Smooth muscle cell (in vitro differentiated cells): ENCODE data around the gene SIK3. TPM values are rescaled to one million over a fixed set of nuclear protein-coding genes. Genes with fewer than 3 reads are reported as not detected.

ENCODE experiments used
- DNase-seq: peaks from one replicate; lab custom pipeline; 2025; ENCODE audit not compliant: unreplicated experiment; lab: John Stamatoyannopoulos, UW
- H2AFZ ChIP-seq: fragments of 200-600 bp; sonication (generic); 2 replicates; pipeline ENCODE4 v1.6.0; 2016; ENCODE audit warnings: antibody characterized with exemption, low read depth, mild to moderate bottlenecking
- H3F3A ChIP-seq: fragments of 200-600 bp; sonication (generic); 2 replicates; pipeline ENCODE4 v1.6.0; 2017; ENCODE audit warnings: antibody characterized with exemption, low read depth
- H3K27ac ChIP-seq: fragments of 200-600 bp; sonication (generic); 2 replicates; pipeline ENCODE4 v1.5.1; 2016; ENCODE audit warnings: low read depth, mild to moderate bottlenecking
- H3K27me3 ChIP-seq: fragments of 200-600 bp; sonication (generic); 2 replicates; pipeline ENCODE4 v1.6.1; 2016; ENCODE audit warnings: low read depth, mild to moderate bottlenecking
- H3K36me3 ChIP-seq: fragments of 200-600 bp; sonication (generic); 2 replicates; pipeline ENCODE4 v1.5.1; 2016; ENCODE audit warnings: low read depth
- H3K4me1 ChIP-seq: fragments of 200-600 bp; sonication (generic); 2 replicates; pipeline ENCODE4 v1.5.1; 2016; ENCODE audit warnings: low read depth
- H3K4me2 ChIP-seq: fragments of 200-600 bp; sonication (generic); 2 replicates; pipeline ENCODE4 v1.6.0; 2016; ENCODE audit warnings: mild to moderate bottlenecking
- H3K4me3 ChIP-seq: fragments of 200-600 bp; sonication (generic); 2 replicates; pipeline ENCODE4 v1.5.1; 2016; ENCODE audit warnings: mild to moderate bottlenecking
- H3K79me2 ChIP-seq: fragments of 200-600 bp; sonication (generic); 2 replicates; pipeline ENCODE4 v1.6.0; 2016; ENCODE audit warnings: low read depth, mild to moderate bottlenecking
- H3K9ac ChIP-seq: fragments of 200-600 bp; sonication (generic); 2 replicates; pipeline ENCODE4 v1.6.0; 2016; ENCODE audit warnings: low read depth
- H3K9me3 ChIP-seq: fragments of 200-600 bp; sonication (generic); replicated peaks from 2 replicates; pipeline ENCODE4 v1.5.1; 2016; ENCODE audit warnings: low read depth
- H4K20me1 ChIP-seq: fragments of 200-600 bp; sonication (generic); 2 replicates; pipeline ENCODE4 v1.6.0; 2016; ENCODE audit warnings: low read depth
- WGBS: methylation state at CpG from one replicate; pipeline ENCODE4 v1.1.7; 2016; ENCODE audit warnings: low lambda C conversion rate; 5-methylcytosine and 5-hydroxymethylcytosine counted together
- polyA plus RNA-seq: library from polyadenylated mRNA; unstranded; fragments of >200 nt; fragmentation: Nextera tagmentation; extraction: Ambion mirVana; gene quantifications from 2 replicates; pipeline ENCODE4 v1.2.1, GENCODE V29; 2016
- total RNA-seq: library from RNA; depleted of rRNA; stranded (reverse); fragments of >200 nt; gene quantifications from 2 replicates; pipeline ENCODE4 v1.2.3, GENCODE V29; 2014
- TF ChIP-seq, protein P1 (sequence below): fragments of 200-600 bp; sonication (generic); IDR thresholded peaks from 2 replicates; pipeline ENCODE4 v1.5.1; 2017; ENCODE audit warnings: borderline replicate concordance, mild to moderate bottlenecking, antibody characterized with exemption; ENCODE audit not compliant: insufficient read depth, poor library complexity, severe bottlenecking

Gene SIK3
- total and polyA plus RNA-seq, 2 experiments from 2014 or later: 11.0 to 11.9 TPM

DNA sequence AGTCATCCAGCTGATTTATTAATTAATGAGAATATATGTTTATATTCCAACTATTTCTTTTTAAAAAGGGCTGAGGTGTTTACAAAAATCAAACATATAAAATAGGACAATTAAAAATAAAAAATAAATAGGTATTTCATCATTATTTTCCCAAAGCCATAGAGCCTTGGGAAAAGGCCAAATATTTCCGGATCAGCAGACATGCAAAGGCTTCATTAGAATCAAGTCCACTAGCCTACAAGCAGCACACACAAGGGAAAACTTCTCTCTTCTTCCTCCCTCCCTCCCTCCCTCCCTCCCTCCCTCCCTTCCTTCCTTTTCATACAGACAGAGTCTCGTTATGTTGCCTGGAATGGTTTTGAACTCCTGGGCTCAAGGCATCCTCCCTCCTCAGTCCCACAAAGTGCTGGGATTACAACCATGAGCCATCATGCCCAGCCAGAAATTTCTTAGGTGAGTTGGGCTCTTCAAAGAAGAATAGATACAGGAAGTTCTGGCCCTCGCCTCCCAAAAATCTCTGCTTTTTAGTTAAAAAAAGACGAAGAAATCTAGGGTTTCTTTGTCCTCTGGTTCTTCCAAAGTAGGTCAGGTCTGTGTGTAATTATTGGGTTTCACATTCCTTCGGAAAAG lies 121.2 kb downstream of the SIK3 start:
- no peak overlapping the region for H3K27ac ChIP-seq
- H3F3A ChIP-seq: no peaks in the 10 kb centered on the region
- peaks cover 10% of the 10 kb centered on the region for H3K4me1 ChIP-seq
- DNase-seq: no peak
- WGBS: 66% methylated on average over 5 of the region's 5 CpGs
- no peak overlapping the region for H2AFZ ChIP-seq
- TF ChIP-seq, protein P1, sequence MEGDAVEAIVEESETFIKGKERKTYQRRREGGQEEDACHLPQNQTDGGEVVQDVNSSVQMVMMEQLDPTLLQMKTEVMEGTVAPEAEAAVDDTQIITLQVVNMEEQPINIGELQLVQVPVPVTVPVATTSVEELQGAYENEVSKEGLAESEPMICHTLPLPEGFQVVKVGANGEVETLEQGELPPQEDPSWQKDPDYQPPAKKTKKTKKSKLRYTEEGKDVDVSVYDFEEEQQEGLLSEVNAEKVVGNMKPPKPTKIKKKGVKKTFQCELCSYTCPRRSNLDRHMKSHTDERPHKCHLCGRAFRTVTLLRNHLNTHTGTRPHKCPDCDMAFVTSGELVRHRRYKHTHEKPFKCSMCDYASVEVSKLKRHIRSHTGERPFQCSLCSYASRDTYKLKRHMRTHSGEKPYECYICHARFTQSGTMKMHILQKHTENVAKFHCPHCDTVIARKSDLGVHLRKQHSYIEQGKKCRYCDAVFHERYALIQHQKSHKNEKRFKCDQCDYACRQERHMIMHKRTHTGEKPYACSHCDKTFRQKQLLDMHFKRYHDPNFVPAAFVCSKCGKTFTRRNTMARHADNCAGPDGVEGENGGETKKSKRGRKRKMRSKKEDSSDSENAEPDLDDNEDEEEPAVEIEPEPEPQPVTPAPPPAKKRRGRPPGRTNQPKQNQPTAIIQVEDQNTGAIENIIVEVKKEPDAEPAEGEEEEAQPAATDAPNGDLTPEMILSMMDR: no peak
- H3K9me3 ChIP-seq: no peaks in the 10 kb centered on the region
- H4K20me1 ChIP-seq: peaks cover 66% of the 10 kb centered on the region
- peaks cover 27% of the 10 kb centered on the region for H3K79me2 ChIP-seq
- H3K27me3 ChIP-seq: no peaks in the 10 kb centered on the region
- no peak overlapping the region for H3K4me2 ChIP-seq
- H3K9ac ChIP-seq: no peak overlapping the region
- H3K4me3 ChIP-seq: no peak overlapping the region
- no peaks in the 10 kb centered on the region for H3K36me3 ChIP-seq

DNA sequence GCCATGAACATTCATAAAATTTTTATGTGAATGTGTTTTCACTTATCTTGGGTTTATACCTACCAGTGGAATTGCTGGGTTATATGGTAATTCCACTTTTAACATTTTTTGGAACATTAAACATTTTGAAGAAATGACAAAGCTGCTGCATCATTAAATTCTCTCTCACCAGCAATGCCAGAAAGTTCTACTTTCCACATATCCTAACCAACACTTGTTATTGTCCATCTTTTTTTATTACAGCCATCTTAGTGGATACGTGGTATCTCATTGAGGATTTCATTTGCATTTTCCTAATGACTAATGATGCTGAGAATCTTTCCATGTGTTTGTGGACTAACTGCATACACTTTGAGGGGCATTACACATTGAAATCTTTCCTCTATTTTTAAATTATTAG lies 122.6 kb downstream of the SIK3 start:
- no peaks in the 10 kb centered on the region for H3K27me3 ChIP-seq
- H3K9me3 ChIP-seq: no peaks in the 10 kb centered on the region
- DNase-seq: no peak
- no peak overlapping the region for H3K27ac ChIP-seq
- H3K4me1 ChIP-seq: peaks cover 10% of the 10 kb centered on the region
- no peak overlapping the region for H3K9ac ChIP-seq
- H3K36me3 ChIP-seq: no peaks in the 10 kb centered on the region
- no peak overlapping the region for H3K4me3 ChIP-seq
- H4K20me1 ChIP-seq: peaks cover 72% of the 10 kb centered on the region
- TF ChIP-seq, protein P1: no peak
- 97% methylated on average over 1 of the region's 1 CpG for WGBS
- no peak overlapping the region for H2AFZ ChIP-seq
- peaks cover 28% of the 10 kb centered on the region for H3K79me2 ChIP-seq
- H3K4me2 ChIP-seq: no peak overlapping the region
- no peaks in the 10 kb centered on the region for H3F3A ChIP-seq

DNA sequence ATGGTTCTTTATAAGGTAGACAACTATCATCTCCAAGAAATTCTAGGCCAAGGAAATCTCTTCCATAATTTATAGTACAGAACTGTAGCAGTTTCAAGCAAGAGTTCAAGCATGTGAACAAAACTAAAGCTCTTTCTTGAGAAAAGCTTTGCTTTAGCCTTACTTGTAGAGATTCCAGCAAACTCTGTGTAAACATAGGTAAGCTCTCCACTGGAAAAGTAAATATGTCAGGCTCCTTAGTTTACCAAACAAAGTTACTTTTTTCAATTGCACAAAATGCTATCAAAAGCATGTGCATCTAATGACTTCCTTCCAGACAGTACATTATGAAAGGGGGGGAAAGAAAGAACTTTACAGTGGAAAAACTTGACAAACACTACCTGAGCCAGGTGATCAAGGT lies 125.0 kb downstream of the SIK3 start:
- no peaks in the 10 kb centered on the region for H3K9me3 ChIP-seq
- peaks cover 10% of the 10 kb centered on the region for H3K4me1 ChIP-seq
- no peaks in the 10 kb centered on the region for H3K27me3 ChIP-seq
- TF ChIP-seq, protein P1: no peak
- no peak for DNase-seq
- H3K27ac ChIP-seq: no peak overlapping the region
- no peak overlapping the region for H3K9ac ChIP-seq
- H3K4me2 ChIP-seq: no peak overlapping the region
- peaks cover 83% of the 10 kb centered on the region for H4K20me1 ChIP-seq
- H3K79me2 ChIP-seq: peaks cover 28% of the 10 kb centered on the region
- no peak overlapping the region for H3K4me3 ChIP-seq
- no peak overlapping the region for H2AFZ ChIP-seq
- H3F3A ChIP-seq: no peaks in the 10 kb centered on the region
- H3K36me3 ChIP-seq: no peaks in the 10 kb centered on the region

DNA sequence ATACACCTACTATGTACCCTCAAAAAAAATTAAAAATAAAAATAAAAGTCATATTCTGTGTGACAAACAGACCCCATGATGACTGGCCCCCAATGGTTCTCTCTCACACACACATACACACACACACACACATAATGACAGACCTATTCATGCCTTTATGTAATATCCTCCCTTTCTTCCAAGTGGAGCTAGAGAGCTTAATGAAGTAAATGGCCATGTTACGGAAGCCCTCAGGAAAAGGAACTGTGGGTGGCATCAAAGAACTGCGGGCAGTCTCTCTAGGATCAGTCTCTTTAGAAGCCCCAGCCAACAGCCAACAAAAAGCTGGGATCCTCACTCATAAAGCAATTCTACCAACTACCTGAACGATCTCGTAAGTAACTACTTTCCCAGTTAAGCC lies 125.5 kb downstream of the SIK3 start:
- TF ChIP-seq, protein P1: no peak
- no peak for DNase-seq
- no peaks in the 10 kb centered on the region for H3K36me3 ChIP-seq
- no peaks in the 10 kb centered on the region for H3K27me3 ChIP-seq
- H3K27ac ChIP-seq: no peak overlapping the region
- no peak overlapping the region for H3K9ac ChIP-seq
- no peaks in the 10 kb centered on the region for H3F3A ChIP-seq
- peaks cover 10% of the 10 kb centered on the region for H3K4me1 ChIP-seq
- no peaks in the 10 kb centered on the region for H3K9me3 ChIP-seq
- H2AFZ ChIP-seq: no peak overlapping the region
- no peak overlapping the region for H3K4me3 ChIP-seq
- H3K4me2 ChIP-seq: no peak overlapping the region
- peaks cover 34% of the 10 kb centered on the region for H3K79me2 ChIP-seq
- H4K20me1 ChIP-seq: peaks cover 87% of the 10 kb centered on the region
- WGBS: 91% methylated on average over 4 of the region's 4 CpGs
